HepG2 (cell line): Measurements from ENCODE around the gene LSM12. TPM values are rescaled to one million over a fixed set of nuclear protein-coding genes. Genes with fewer than 3 reads are reported as not detected.

Experiments
- ARNTL ChIP-seq: sonication (generic); formaldehyde crosslinking; IDR thresholded peaks from 2 replicates; pipeline ENCODE4 v1.4.0; 2020; ENCODE audit warnings: mild to moderate bottlenecking, missing genetic modification reagents
- ATM ChIP-seq: fragments of 450-650 bp; IDR thresholded peaks from 2 replicates; pipeline ENCODE4 v1.7.1; 2017; ENCODE audit warnings: mild to moderate bottlenecking, borderline replicate concordance
- HNRNPK ChIP-seq: fragments of 200-400 bp; formaldehyde crosslinking; IDR thresholded peaks from 2 replicates; pipeline ENCODE4 v1.6.1; 2018; ENCODE audit warnings: low read length, low read depth, moderate library complexity, mild to moderate bottlenecking; ENCODE audit not compliant: poor library complexity, severe bottlenecking
- MED1 ChIP-seq: sonication (generic); formaldehyde crosslinking; IDR thresholded peaks from 2 replicates; pipeline ENCODE4 v1.4.0; 2020; ENCODE audit warnings: missing genetic modification reagents
- MYC ChIP-seq: sonication (generic); formaldehyde crosslinking; IDR thresholded peaks from 2 replicates; pipeline ENCODE4 v1.9.0; 2021; ENCODE audit warnings: missing genetic modification reagents, borderline replicate concordance
- NR2F6 ChIP-seq, 2 experiments: IDR thresholded peaks; 2 replicates each; pipeline ENCODE4 v1.6.1; 2016; ENCODE audit warnings: antibody characterized with exemption in 1 of 2, mild to moderate bottlenecking in 1 of 2
- PAF1 ChIP-seq: IDR thresholded peaks from 2 replicates; pipeline ENCODE4 v1.6.1; 2016; ENCODE audit warnings: missing genetic modification reagents, missing compliant biosample characterization
- PATZ1 ChIP-seq: sonication (generic); formaldehyde crosslinking; IDR thresholded peaks from 2 replicates; pipeline ENCODE4 v1.4.0; 2020; ENCODE audit warnings: missing genetic modification reagents
- THAP7 ChIP-seq: sonication (generic); formaldehyde crosslinking; IDR thresholded peaks from 2 replicates; pipeline ENCODE4 v1.8.1; 2023; ENCODE audit warnings: mild to moderate bottlenecking, missing genetic modification reagents
- ZNF234 ChIP-seq: sonication (generic); formaldehyde crosslinking; conservative IDR thresholded peaks from 2 replicates; pipeline ENCODE4 v1.5.1; 2020; ENCODE audit warnings: mild to moderate bottlenecking, missing genetic modification reagents
- ZNF484 ChIP-seq: sonication (generic); formaldehyde crosslinking; IDR thresholded peaks from 2 replicates; pipeline ENCODE4 v1.5.1; 2020; ENCODE audit warnings: mild to moderate bottlenecking, low read depth, missing genetic modification reagents, borderline replicate concordance
- ZNF547 ChIP-seq: sonication (generic); formaldehyde crosslinking; IDR thresholded peaks from 2 replicates; pipeline ENCODE4 v1.5.1; 2020; ENCODE audit warnings: mild to moderate bottlenecking, missing genetic modification reagents
- ZNF674 ChIP-seq: sonication (generic); formaldehyde crosslinking; IDR thresholded peaks from 2 replicates; pipeline ENCODE4 v1.5.0; 2020; ENCODE audit warnings: low read depth, mild to moderate bottlenecking, missing genetic modification reagents
- ZNF766 ChIP-seq: sonication (generic); formaldehyde crosslinking; IDR thresholded peaks from 2 replicates; pipeline ENCODE4 v1.5.0; 2020; ENCODE audit warnings: missing genetic modification reagents, borderline replicate concordance
- ZNF777 ChIP-seq: sonication (generic); formaldehyde crosslinking; IDR thresholded peaks from 2 replicates; pipeline ENCODE4 v1.4.0; 2020; ENCODE audit warnings: missing genetic modification reagents
- polyA plus RNA-seq, 8 experiments: library from polyadenylated mRNA; depleted of rRNA in 3 of 8; stranded (reverse) in 7 of 8; unstranded in 1 of 8; fragments of >200 nt; fragmentation: Illumina TruSeq in 4 of 8; extraction: Trizol in 4 of 8; gene quantifications; 2 replicates each; pipeline versions ENCODE4 v1.2.1 to v1.2.3, GENCODE V29; 2011 to 2016; ENCODE audit warnings: low read depth in 4 of 8, missing spikeins in 1 of 8, mixed read lengths in 1 of 8; ENCODE audit not compliant: insufficient read depth in 1 of 8
- total RNA-seq, 5 experiments: library from RNA; depleted of rRNA; stranded (reverse); fragments of >200 nt; fragmentation: Illumina TruSeq; extraction: Trizol; gene quantifications; 2 replicates each; pipeline ENCODE4 v1.2.3, GENCODE V29; 2016; ENCODE audit warnings: low read depth in 1 of 5
- TF ChIP-seq, protein P1 (sequence below): sonication (generic); formaldehyde crosslinking; IDR thresholded peaks from 2 replicates; pipeline ENCODE4 v1.5.1; 2020; ENCODE audit warnings: mild to moderate bottlenecking, missing genetic modification reagents, moderate library complexity
- TF ChIP-seq, protein P2 (sequence below): sonication (generic); formaldehyde crosslinking; IDR thresholded peaks from 2 replicates; pipeline ENCODE4 v1.4.0; 2020; ENCODE audit warnings: mild to moderate bottlenecking, missing genetic modification reagents, borderline replicate concordance

LSM12 gene
- total and polyA plus RNA-seq, 2 of the 13 experiments (the other 11 are each of a cell fraction or from before 2014, with no cell fraction given), result 52.8 to 55.7 TPM

- TF ChIP-seq, protein P1, sequence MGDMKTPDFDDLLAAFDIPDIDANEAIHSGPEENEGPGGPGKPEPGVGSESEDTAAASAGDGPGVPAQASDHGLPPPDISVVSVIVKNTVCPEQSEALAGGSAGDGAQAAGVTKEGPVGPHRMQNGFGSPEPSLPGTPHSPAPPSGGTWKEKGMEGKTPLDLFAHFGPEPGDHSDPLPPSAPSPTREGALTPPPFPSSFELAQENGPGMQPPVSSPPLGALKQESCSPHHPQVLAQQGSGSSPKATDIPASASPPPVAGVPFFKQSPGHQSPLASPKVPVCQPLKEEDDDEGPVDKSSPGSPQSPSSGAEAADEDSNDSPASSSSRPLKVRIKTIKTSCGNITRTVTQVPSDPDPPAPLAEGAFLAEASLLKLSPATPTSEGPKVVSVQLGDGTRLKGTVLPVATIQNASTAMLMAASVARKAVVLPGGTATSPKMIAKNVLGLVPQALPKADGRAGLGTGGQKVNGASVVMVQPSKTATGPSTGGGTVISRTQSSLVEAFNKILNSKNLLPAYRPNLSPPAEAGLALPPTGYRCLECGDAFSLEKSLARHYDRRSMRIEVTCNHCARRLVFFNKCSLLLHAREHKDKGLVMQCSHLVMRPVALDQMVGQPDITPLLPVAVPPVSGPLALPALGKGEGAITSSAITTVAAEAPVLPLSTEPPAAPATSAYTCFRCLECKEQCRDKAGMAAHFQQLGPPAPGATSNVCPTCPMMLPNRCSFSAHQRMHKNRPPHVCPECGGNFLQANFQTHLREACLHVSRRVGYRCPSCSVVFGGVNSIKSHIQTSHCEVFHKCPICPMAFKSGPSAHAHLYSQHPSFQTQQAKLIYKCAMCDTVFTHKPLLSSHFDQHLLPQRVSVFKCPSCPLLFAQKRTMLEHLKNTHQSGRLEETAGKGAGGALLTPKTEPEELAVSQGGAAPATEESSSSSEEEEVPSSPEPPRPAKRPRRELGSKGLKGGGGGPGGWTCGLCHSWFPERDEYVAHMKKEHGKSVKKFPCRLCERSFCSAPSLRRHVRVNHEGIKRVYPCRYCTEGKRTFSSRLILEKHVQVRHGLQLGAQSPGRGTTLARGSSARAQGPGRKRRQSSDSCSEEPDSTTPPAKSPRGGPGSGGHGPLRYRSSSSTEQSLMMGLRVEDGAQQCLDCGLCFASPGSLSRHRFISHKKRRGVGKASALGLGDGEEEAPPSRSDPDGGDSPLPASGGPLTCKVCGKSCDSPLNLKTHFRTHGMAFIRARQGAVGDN, result peak; percentile 99
- TF ChIP-seq MYC (CRISPR knock-in tag) (peak; percentile 100), ZNF766 (CRISPR knock-in tag) (peak; percentile 98), PAF1 (CRISPR knock-in tag) (no peak), MED1 (CRISPR knock-in tag) (peak; percentile 90), ARNTL (CRISPR knock-in tag) (peak; percentile 100), HNRNPK (no peak), ZNF547 (CRISPR knock-in tag) (peak; percentile 98), ATM (no peak), ZNF234 (peak; percentile 91; the same call in 1 of the 2 replicates), ZNF674 (peak; percentile 92; the same call in 1 of the 2 replicates), ZNF777 (peak; percentile 51), THAP7 (CRISPR knock-in tag) (peak; percentile 95; the same call in 1 of the 2 replicates), ZNF484 (CRISPR knock-in tag) (0 out of 2 replicates have a peak, but pooled peaks have one; percentile 60), NR2F6 (IDR thresholded peaks at IDR 0.05) (no peak), NR2F6 (CRISPR knock-in tag; IDR thresholded peaks at IDR 0.05) (peak; percentile 75), PATZ1 (CRISPR knock-in tag) (peak; percentile 88)
- TF ChIP-seq, protein P2, sequence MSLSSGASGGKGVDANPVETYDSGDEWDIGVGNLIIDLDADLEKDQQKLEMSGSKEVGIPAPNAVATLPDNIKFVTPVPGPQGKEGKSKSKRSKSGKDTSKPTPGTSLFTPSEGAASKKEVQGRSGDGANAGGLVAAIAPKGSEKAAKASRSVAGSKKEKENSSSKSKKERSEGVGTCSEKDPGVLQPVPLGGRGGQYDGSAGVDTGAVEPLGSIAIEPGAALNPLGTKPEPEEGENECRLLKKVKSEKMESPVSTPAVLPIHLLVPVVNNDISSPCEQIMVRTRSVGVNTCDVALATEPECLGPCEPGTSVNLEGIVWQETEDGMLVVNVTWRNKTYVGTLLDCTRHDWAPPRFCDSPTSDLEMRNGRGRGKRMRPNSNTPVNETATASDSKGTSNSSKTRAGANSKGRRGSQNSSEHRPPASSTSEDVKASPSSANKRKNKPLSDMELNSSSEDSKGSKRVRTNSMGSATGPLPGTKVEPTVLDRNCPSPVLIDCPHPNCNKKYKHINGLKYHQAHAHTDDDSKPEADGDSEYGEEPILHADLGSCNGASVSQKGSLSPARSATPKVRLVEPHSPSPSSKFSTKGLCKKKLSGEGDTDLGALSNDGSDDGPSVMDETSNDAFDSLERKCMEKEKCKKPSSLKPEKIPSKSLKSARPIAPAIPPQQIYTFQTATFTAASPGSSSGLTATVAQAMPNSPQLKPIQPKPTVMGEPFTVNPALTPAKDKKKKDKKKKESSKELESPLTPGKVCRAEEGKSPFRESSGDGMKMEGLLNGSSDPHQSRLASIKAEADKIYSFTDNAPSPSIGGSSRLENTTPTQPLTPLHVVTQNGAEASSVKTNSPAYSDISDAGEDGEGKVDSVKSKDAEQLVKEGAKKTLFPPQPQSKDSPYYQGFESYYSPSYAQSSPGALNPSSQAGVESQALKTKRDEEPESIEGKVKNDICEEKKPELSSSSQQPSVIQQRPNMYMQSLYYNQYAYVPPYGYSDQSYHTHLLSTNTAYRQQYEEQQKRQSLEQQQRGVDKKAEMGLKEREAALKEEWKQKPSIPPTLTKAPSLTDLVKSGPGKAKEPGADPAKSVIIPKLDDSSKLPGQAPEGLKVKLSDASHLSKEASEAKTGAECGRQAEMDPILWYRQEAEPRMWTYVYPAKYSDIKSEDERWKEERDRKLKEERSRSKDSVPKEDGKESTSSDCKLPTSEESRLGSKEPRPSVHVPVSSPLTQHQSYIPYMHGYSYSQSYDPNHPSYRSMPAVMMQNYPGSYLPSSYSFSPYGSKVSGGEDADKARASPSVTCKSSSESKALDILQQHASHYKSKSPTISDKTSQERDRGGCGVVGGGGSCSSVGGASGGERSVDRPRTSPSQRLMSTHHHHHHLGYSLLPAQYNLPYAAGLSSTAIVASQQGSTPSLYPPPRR (CRISPR knock-in tag), result peak; percentile 60; the same call in 1 of the 2 replicates
These were observed 4.2 kb upstream of the LSM12 start, which contains the start of gene G6PC3 (continued) for GRCh38 chr17:44070455-44071197.
